Stimulated activated CD4-positive, alpha-beta T cell treated with anti-CD3 and anti-CD28 coated beads, TNF-alpha, amount 100 ng/mL, for 4 hours (primary cell): ENCODE results near the gene FAM50A.
"Not testable (repeated sequence)": the region's sequence is repeated elsewhere in the genome, so short reads cannot be mapped to it uniquely, and the experiment has no call there.

Source experiments
- DNase-seq, 3 experiments: peaks; one replicate each; pipeline ENCODE4 v3.0.0-alpha.2; 2020; ENCODE audit warnings: low read depth in 3 of 3

Gene FAM50A

DNA sequence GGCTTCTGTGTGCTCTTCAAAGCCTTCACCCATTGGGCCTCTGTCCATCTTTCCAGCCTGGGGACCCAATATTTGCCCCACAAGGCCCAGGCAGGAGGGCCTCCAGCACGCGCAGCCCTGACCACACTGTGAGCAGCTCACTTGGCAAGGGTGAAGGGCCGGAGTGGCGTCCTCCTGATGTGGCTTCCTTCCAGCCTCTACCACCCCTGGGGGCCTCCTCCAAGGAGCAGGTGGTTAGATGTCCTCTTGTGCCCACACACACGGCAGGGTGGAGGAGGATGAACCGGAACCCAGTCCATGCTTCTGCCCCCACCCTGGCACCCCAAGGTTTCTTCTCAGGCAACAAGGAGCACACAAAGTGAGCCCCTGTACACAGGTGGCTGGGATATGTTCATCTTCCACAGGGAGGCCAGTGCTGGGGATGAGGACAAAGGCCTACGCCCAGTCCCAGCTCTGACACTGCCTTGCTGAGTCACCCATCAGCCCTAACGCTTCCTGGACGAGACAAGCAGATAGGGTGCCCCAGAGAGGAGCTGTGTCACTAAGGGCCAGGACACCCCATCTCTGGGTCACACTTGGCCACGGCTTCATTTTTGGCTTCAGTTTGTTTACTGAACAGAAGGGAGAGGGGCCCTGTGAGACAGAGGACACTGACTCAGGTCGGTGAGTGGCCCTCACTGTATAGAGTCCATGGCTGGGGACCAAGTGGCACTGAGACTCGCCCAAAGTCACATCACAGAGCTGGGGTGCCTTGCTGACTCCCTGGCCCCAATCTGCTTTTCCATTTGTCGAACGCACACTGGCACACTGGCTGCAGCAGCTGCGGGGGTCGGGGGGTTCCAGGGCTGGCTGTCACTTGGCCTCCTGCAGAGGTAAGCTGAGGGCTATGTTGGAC is 40.6 kb downstream of the FAM50A start:
- DNase-seq, result no peak

DNA sequence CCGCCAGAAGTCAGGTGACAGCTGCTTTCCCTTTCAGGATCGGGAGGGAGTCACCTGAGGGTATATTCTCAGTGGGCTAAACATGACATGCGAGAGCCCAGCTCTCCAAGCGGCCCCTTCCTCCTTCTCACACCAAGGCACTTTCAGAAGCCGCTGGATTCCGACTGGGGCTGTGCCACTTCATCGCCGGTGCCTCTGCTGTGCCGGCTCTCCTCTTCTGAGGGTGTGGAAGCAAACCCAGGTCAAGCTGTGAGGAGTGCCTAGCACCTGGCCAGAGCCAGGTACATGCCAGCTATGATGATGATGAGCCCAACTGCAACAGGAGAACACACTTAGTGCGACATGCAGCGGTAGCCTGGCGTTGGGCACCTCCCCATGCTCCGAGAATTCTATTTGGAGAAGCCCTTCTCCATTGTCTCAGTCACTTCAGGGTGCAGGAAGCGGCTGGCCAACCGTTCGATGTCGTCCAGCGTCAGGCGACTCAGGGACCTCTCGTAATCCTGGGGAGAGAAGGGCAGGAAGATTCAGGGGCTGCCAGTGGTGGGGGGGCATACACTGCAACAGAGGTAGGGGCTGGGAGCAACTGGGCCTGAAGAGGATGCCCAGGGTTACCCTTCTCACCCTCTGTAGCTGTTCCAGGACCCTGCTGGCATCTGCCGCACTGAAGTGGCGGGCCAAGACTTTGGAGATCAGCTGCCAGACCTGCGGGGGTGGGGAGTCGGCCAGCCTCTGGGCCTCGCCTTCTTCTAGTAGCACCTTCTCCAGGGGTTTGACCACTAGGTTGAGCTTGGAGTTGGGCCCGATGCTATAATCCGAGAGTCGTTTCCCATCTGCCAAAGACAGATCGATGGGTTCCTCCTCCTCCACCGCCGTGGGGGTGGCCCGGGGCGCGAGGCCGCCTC is 41.5 kb downstream of the FAM50A start:
- no peak for DNase-seq

DNA sequence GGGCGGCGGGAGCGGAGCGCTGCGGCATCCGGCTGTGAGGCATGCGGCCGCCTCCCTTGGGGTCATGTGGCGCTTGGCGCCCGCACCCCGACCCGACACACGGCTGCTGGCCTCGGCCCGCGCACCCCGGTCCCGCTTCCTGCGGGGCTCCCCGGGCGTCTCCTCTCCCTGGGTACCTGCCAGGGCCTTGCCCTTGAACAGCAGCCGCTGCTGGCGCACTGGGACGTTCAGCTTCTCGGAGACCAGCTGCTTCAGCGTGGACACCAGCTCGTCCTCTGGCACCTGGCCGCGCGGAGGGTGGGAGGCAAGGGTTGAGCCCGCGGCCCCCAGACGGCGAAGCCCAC is 42.1 kb downstream of the FAM50A start:
- no peak for DNase-seq

- DNase-seq, result peak in 2 of 3 experiments; percentile 31 to 44
These were observed 42.7 kb downstream of the FAM50A start, which contains the start of gene UBL4A for GRCh38 chrX:154486396-154487207. Gene UBL4A, minus strand, starts transcription at chrX:154486615. Its CDS starts 31 bp downstream, at chrX:154486584.

DNA sequence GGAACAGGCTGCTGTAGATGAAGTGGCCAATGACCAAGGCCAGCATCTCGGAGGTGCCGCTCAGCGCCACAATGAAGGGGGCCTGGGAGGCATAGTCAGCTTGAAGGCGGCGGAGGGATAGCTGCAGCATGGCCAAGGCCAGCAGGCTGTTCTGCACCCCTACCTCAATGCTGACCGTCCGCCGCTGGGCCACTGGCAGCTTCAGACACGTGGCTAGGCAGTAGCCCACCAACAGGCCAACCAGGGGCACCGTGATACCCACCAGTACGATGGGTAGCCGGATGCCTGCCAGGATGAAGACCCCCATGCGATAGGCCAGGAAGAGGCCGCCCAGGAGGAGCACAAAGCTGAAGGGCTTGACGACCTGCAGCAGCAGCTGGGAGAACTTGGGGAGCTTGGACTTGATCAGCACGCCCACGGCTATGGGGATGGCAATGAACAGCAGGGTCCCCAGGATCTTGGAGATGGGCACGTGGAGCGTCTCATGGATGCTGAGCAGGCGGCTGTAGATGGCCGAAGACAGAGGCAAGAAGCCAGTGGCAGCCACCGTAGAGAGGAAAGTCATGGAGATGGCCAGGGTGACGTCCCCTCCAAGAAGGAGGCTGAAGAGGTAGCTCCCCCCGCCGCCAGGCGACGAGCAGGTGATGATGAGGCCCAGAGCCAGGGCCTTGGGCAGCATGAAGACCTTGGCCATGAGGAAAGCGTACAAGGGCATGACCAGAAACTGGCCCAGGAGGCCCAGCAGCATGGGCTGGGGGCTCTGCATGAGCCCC is 43.8 kb downstream of the FAM50A start:
- no peak for DNase-seq

- no peak for DNase-seq
These were observed 44.6 kb downstream of the FAM50A start for GRCh38 chrX:154488336-154489075.

GRCh38 chrX:154489182-154489581 is 45.2 kb downstream of the FAM50A start:
- no peak for DNase-seq

DNA sequence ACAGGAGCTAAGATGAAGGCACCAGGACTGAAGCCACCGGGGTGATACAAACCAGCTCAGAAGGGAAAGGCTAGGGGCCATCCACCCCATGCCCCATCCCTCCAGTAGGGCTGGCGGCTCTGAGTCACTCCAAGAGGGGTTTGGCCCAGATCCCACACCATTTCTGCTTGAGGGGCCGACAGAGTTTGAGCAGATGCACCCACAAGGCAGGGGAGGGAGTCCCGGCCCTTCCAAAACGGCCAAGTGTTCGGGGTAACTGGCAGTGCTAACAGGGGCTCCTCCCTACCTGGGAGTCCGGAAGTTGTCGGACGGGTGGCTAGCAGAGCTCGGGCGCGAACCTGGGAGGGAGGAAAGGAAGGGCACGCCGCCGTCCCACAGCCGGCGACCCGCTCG is 46.1 kb downstream of the FAM50A start:
- no peak for DNase-seq

DNA sequence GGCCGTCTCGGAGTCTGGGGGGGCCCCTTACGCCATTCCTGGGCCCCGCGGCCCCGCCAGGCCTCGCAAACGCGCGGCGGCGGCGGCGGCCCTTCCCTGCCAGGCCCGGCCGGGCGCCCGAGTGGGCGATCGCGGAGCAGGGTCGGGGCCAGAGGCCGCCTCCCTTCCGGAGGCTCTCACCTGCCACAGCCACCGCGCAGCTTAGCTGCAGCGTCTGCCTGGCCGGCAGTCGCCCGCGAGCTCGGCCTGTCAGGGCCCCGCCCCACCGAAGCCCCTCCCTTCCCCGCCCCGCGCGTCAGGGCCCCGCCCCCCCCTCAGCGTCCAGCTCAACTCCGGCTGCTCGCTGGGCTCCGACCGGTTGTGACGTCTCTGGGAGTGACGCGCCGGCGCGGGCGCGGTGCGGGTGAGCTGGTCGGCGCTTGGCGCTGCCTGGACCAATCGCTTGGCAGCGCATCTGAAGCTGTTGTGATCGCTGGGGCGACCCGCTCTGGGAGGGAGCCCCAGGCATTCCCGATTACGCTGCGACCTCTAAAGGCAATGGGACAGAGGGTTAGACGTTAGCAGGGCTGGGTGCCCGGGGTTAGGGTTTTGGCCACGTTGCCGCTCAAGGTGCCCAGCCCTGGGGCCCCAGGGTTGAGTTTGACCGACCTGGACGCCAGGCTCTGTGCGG is 46.6 kb downstream of the FAM50A start, which contains the start of gene SLC10A3:
Gene SLC10A3 (minus strand): TSS at position 216 of the 670 bp plus-strand sequence. CDS start 1,689 bp downstream, outside the sequence.
- DNase-seq, result peak; percentile 74 to 77 (median 75)

- no peak for DNase-seq
These were observed 50.8 kb downstream of the FAM50A start for GRCh38 chrX:154494715-154495114.

GRCh38 chrX:154495472-154495922 is 51.6 kb downstream of the FAM50A start:
- DNase-seq, result no peak

GRCh38 chrX:154496591-154497137 is 52.7 kb downstream of the FAM50A start:
- DNase-seq, result not testable (repeated sequence)
